Stimulated activated CD4-positive, alpha-beta T cell treated with anti-CD3 and anti-CD28 coated beads, Interleukin-15, amount 100 ng/mL, for 1 hour (primary cell): ENCODE results near the gene MYL3.
"Not testable (repeated sequence)": the region's sequence is repeated elsewhere in the genome, so short reads cannot be mapped to it uniquely, and the experiment has no call there.

Source experiments
- DNase-seq, 2 donors: peaks; one replicate each; pipeline ENCODE4 v3.0.0-alpha.2; 2020; ENCODE audit warnings: low read depth in 1 of 2, low spot score in 1 of 2

The MYL3 gene

GRCh38 chr3:46831316-46831715, 31.9 kb downstream of the MYL3 start:
- no peak for DNase-seq

GRCh38 chr3:46830801-46831200, 32.4 kb downstream of the MYL3 start:
- DNase-seq = no peak

GRCh38 chr3:46829699-46830208, 33.5 kb downstream of the MYL3 start:
- DNase-seq = no peak

DNA sequence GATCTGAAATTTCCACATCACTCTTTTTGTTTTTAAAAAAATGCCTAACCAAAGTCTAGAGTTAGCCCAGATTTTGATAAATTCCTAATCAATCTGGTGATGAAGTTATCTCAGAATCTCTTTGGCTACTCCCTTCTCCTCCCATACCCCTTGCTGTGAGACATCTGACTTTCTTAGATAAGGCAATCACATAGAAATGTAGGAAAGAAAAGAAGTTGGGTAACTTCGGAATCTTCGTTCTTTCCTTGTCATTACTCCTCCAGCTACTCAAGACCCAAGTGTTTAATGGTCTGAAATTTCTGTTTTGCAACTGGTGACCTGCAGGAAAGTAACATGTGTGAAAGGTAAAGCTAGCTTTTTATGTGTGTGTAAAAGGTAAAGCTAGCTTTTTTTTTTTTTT, 37.8 kb downstream of the MYL3 start:
- no peak for DNase-seq

- DNase-seq = no peak
Observed at GRCh38 chr3:46824211-46824970, 38.9 kb downstream of the MYL3 start.

DNA sequence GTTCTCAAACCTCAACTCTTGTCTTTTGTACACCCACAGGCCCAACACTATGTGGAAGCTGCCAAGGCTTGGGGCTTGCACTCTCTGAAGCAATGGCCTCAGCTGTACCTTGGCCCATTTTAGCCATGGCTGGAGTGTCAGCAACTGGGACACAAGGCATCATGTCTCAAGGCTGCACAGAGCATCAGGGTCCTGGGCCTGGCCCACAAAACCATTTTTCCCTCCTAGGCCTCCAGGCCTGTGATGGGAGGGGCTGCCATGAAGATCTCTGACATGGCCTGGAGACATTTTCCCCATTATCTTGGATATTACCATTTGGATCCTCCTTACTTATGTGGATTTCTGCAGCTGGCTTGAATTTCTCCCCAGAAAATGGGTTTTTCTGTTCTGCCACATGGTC, 39.9 kb downstream of the MYL3 start:
- not testable (repeated sequence) for DNase-seq

- no peak for DNase-seq
Observed at GRCh38 chr3:46821553-46821952, 41.7 kb downstream of the MYL3 start.

GRCh38 chr3:46820852-46821251, 42.4 kb downstream of the MYL3 start:
- no peak for DNase-seq

DNA sequence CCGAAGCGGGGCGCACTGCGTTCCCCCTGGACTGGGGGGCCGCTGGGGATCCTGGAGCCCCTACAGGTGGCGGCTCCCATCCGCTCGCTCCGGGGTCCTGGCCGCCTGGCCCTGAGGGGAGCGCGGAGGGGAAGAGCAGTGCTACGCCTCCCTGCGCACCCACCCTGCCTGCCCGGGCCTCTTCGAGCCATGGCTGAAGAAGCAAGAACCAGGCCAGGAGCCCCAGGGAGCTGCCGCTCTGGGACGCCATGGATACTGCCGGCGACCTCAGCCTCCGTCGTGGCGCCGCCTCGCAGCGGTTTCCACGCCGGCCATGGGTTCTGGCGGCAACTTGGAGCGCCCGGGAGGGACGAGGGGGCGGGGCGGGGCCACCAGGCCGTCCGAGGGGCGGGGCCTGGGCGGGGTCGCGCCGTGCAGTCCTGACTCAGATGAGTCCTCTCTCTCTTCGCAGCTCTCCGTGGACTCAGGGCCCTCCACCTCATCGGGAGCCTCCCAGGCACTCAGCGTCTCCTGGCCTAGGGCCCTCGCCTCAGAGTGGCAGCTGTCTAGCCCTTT, 50.9 kb downstream of the MYL3 start:
- DNase-seq = peak; percentile 39 to 70

GRCh38 chr3:46811615-46812236, 51.5 kb downstream of the MYL3 start:
- no peak for DNase-seq

- not testable (repeated sequence) for DNase-seq
Observed at GRCh38 chr3:46808766-46809165, 54.5 kb downstream of the MYL3 start.
